ENCODE data around the gene PRCC. TPM values are rescaled to one million over a fixed set of nuclear protein-coding genes. Genes with fewer than 3 reads are reported as not detected.

PRCC gene
- total and polyA plus RNA-seq, 4 donors = 23.9 to 110 (median 71.0) TPM

GRCh38 chr1:156809711-156810366 lies 42.5 kb downstream of the PRCC start:
- Histone ChIP-seq H3K4me1 (ENCODE audit: control insufficient read depth, insufficient read depth, low read length) (peaks cover 31% of the 10 kb centered on the region), H3K9me3 (ENCODE audit: control insufficient read depth, insufficient read depth, low read length) (no peaks in the 10 kb centered on the region), H3K36me3 (ENCODE audit: control insufficient read depth, insufficient read depth, low read length) (peaks cover 5% of the 10 kb centered on the region), H3K27me3 (ENCODE audit: control insufficient read depth, insufficient read depth, low read length) (peaks cover 13% of the 10 kb centered on the region), H3K27ac (ENCODE audit: low read depth, low read length) (no peak overlapping the region), H3K4me3 (ENCODE audit: low read depth, low read length) (no peak overlapping the region)
- WGBS (ENCODE audit: insufficient coverage) = 70% methylated on average over 6 of the region's 7 CpGs
- no peak for DNase-seq (ENCODE audit: low read depth in 4 of 6, low spot score in 6 of 6)

- H3K4me3 ChIP-seq (ENCODE audit: low read depth, low read length) = no peak overlapping the region
- peaks cover 32% of the 10 kb centered on the region for H3K4me1 ChIP-seq (ENCODE audit: control insufficient read depth, insufficient read depth, low read length)
- H3K36me3 ChIP-seq (ENCODE audit: control insufficient read depth, insufficient read depth, low read length) = peaks cover 4% of the 10 kb centered on the region
- H3K27ac ChIP-seq (ENCODE audit: low read depth, low read length) = no peak overlapping the region
- H3K9me3 ChIP-seq (ENCODE audit: control insufficient read depth, insufficient read depth, low read length) = no peaks in the 10 kb centered on the region
- peaks cover 13% of the 10 kb centered on the region for H3K27me3 ChIP-seq (ENCODE audit: control insufficient read depth, insufficient read depth, low read length)
- whole genome bisulfite sequencing (ENCODE audit: insufficient coverage) = 53% methylated on average over 4 of the region's 4 CpGs
- no peak for DNase-seq (ENCODE audit: low read depth in 4 of 6, low spot score in 6 of 6)
Measured at GRCh38 chr1:156811168-156811567, 43.8 kb downstream of the PRCC start.

- Histone ChIP-seq H3K4me3 (ENCODE audit: low read depth, low read length) (no peak overlapping the region), H3K36me3 (ENCODE audit: control insufficient read depth, insufficient read depth, low read length) (peaks cover 4% of the 10 kb centered on the region), H3K27me3 (ENCODE audit: control insufficient read depth, insufficient read depth, low read length) (peaks cover 13% of the 10 kb centered on the region), H3K27ac (ENCODE audit: low read depth, low read length) (no peak overlapping the region), H3K9me3 (ENCODE audit: control insufficient read depth, insufficient read depth, low read length) (no peaks in the 10 kb centered on the region), H3K4me1 (ENCODE audit: control insufficient read depth, insufficient read depth, low read length) (peaks cover 32% of the 10 kb centered on the region)
- WGBS (ENCODE audit: insufficient coverage) = 94% methylated on average over 9 of the region's 10 CpGs
- no peak for DNase-seq (ENCODE audit: low read depth in 4 of 6, low spot score in 6 of 6)
Measured at GRCh38 chr1:156812293-156812990, 45.1 kb downstream of the PRCC start.

- peaks cover 4% of the 10 kb centered on the region for H3K36me3 ChIP-seq (ENCODE audit: control insufficient read depth, insufficient read depth, low read length)
- no peaks in the 10 kb centered on the region for H3K9me3 ChIP-seq (ENCODE audit: control insufficient read depth, insufficient read depth, low read length)
- peaks cover 32% of the 10 kb centered on the region for H3K4me1 ChIP-seq (ENCODE audit: control insufficient read depth, insufficient read depth, low read length)
- no peak overlapping the region for H3K27ac ChIP-seq (ENCODE audit: low read depth, low read length)
- DNase-seq (ENCODE audit: low read depth in 4 of 6, low spot score in 6 of 6) = no peak
- H3K4me3 ChIP-seq (ENCODE audit: low read depth, low read length) = peak overlapping the region; percentile 45
- peaks cover 13% of the 10 kb centered on the region for H3K27me3 ChIP-seq (ENCODE audit: control insufficient read depth, insufficient read depth, low read length)
- 33% methylated on average over 4 of the region's 10 CpGs for WGBS (ENCODE audit: insufficient coverage)
Measured at GRCh38 chr1:156813298-156813697, 46.0 kb downstream of the PRCC start.

GRCh38 chr1:156813750-156814570 lies 46.6 kb downstream of the PRCC start:
- Histone ChIP-seq H3K27ac (ENCODE audit: low read depth, low read length) (no peak overlapping the region), H3K4me1 (ENCODE audit: control insufficient read depth, insufficient read depth, low read length) (peaks cover 32% of the 10 kb centered on the region), H3K27me3 (ENCODE audit: control insufficient read depth, insufficient read depth, low read length) (peaks cover 13% of the 10 kb centered on the region), H3K36me3 (ENCODE audit: control insufficient read depth, insufficient read depth, low read length) (no peaks in the 10 kb centered on the region), H3K9me3 (ENCODE audit: control insufficient read depth, insufficient read depth, low read length) (no peaks in the 10 kb centered on the region), H3K4me3 (ENCODE audit: low read depth, low read length) (peak overlapping the region; percentile 45)
- peak in 2 of 6 donors; percentile 67 to 68 for DNase-seq (ENCODE audit: low read depth in 4 of 6, low spot score in 6 of 6)
- WGBS (ENCODE audit: insufficient coverage) = 3% methylated on average over 55 of the region's 60 CpGs

GRCh38 chr1:156814571-156815260 lies 47.4 kb downstream of the PRCC start:
- H3K27ac ChIP-seq (ENCODE audit: low read depth, low read length) = no peak overlapping the region
- H3K9me3 ChIP-seq (ENCODE audit: control insufficient read depth, insufficient read depth, low read length) = no peaks in the 10 kb centered on the region
- no peak for DNase-seq (ENCODE audit: low read depth in 4 of 6, low spot score in 6 of 6)
- peaks cover 13% of the 10 kb centered on the region for H3K27me3 ChIP-seq (ENCODE audit: control insufficient read depth, insufficient read depth, low read length)
- peaks cover 32% of the 10 kb centered on the region for H3K4me1 ChIP-seq (ENCODE audit: control insufficient read depth, insufficient read depth, low read length)
- 93% methylated on average over 4 of the region's 7 CpGs for WGBS (ENCODE audit: insufficient coverage)
- no peak overlapping the region for H3K4me3 ChIP-seq (ENCODE audit: low read depth, low read length)
- H3K36me3 ChIP-seq (ENCODE audit: control insufficient read depth, insufficient read depth, low read length) = no peaks in the 10 kb centered on the region

GRCh38 chr1:156815307-156815826 lies 48.0 kb downstream of the PRCC start:
- 46% methylated on average over 5 of the region's 5 CpGs for WGBS (ENCODE audit: insufficient coverage)
- H3K4me3 ChIP-seq (ENCODE audit: low read depth, low read length) = no peak overlapping the region
- no peaks in the 10 kb centered on the region for H3K36me3 ChIP-seq (ENCODE audit: control insufficient read depth, insufficient read depth, low read length)
- no peaks in the 10 kb centered on the region for H3K9me3 ChIP-seq (ENCODE audit: control insufficient read depth, insufficient read depth, low read length)
- DNase-seq (ENCODE audit: low read depth in 4 of 6, low spot score in 6 of 6) = no peak
- H3K4me1 ChIP-seq (ENCODE audit: control insufficient read depth, insufficient read depth, low read length) = peaks cover 32% of the 10 kb centered on the region
- H3K27me3 ChIP-seq (ENCODE audit: control insufficient read depth, insufficient read depth, low read length) = peaks cover 13% of the 10 kb centered on the region
- H3K27ac ChIP-seq (ENCODE audit: low read depth, low read length) = no peak overlapping the region

- H3K4me1 ChIP-seq (ENCODE audit: control insufficient read depth, insufficient read depth, low read length) = peaks cover 32% of the 10 kb centered on the region
- peaks cover 13% of the 10 kb centered on the region for H3K27me3 ChIP-seq (ENCODE audit: control insufficient read depth, insufficient read depth, low read length)
- H3K36me3 ChIP-seq (ENCODE audit: control insufficient read depth, insufficient read depth, low read length) = no peaks in the 10 kb centered on the region
- H3K4me3 ChIP-seq (ENCODE audit: low read depth, low read length) = no peak overlapping the region
- no peaks in the 10 kb centered on the region for H3K9me3 ChIP-seq (ENCODE audit: control insufficient read depth, insufficient read depth, low read length)
- no peak for DNase-seq (ENCODE audit: low read depth in 4 of 6, low spot score in 6 of 6)
- WGBS (ENCODE audit: insufficient coverage) = 61% methylated on average over 8 of the region's 10 CpGs
- no peak overlapping the region for H3K27ac ChIP-seq (ENCODE audit: low read depth, low read length)
Measured at GRCh38 chr1:156815961-156816422, 48.7 kb downstream of the PRCC start.
